CD1c-positive myeloid dendritic cell (primary cell): Measurements from ENCODE around the gene USP19.

Experiments used
- DNase-seq: peaks from one replicate; pipeline ENCODE4 v3.0.0-alpha.2; 2016; ENCODE audit errors: extremely low spot score

The USP19 gene

DNA sequence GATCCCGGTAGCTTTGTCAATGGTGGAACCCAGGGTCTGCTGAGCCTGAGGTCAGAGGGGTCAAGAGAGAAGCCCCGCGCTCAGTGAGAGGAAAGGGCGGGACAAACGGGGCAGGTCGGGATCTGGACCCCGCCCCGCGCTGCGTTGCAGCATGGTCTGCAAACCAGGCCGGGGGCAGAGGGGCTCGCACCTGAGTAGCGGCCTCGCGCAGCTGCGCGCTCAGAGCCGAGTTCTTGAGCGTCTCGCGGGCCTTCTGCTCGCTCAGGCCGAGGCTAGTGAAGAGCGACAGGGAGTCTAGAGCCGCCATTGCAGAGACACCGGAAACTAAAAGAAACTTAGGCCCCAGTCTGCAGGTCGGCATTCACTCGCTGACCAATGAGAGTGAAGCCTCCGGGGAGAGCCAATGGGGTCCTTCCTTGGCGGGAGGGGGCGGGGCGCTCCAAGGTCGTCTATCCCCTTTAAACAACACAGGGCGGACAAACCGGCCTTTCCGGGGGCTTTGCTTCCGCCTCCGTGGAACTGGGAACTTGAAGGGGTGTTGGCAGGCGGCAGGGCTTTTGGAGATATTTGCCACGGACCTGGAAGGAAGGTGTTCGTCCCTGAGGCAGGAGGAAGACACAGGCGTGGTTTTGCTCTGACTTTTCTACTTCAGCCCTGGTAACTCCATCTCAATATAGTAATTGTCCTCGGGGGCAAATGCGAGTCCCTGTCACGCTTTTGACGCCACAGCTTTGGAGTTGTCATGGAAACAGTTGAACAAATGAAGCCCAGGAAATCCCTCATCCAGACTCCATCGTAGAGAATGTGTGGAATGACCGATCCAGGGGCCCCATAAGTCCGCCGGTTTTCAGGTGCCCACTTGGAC, 16.0 kb downstream of the USP19 start, which contains the start of gene QARS1:
TSS of gene QARS1 (minus strand) at position 331 of the 865 bp plus-strand sequence. CDS start at position 307, 24 bp downstream.
- peak; percentile 96 for DNase-seq

- no peak for DNase-seq
These were observed 16.6 kb downstream of the USP19 start for GRCh38 chr3:49104052-49104426.

- no peak for DNase-seq
These were observed 20.5 kb downstream of the USP19 start for GRCh38 chr3:49100046-49100615.

- no peak for DNase-seq
These were observed 21.6 kb downstream of the USP19 start for GRCh38 chr3:49098910-49099630.

DNA sequence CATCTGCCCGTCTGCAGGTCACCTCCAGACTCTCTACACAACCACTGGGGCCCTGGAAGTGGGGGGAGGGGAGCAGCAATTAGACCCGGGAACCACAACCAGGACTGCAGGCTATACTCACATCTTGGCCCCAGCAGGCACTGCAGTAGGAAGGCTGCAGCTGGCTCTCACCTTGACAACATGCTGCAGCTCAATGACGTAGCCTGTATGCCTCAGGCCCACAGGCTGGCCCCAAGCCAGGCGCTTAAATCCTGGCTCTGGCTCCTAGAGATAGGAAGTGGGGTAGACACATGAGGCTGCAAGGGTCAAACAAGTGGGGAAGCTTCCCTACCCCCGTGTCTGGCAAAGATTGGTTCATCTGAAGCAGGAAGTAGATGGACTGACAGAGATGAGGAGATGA, 22.2 kb downstream of the USP19 start:
- DNase-seq: no peak

- peak; percentile 99 for DNase-seq
These were observed 26.5 kb downstream of the USP19 start, which contains the start of gene QRICH1 for GRCh38 chr3:49093853-49094767. Gene QRICH1, minus strand, starts transcription at chr3:49094071. Its CDS starts 17,054 bp downstream, at chr3:49077017.

GRCh38 chr3:49092938-49093852, 27.4 kb downstream of the USP19 start:
- peak; percentile 80 for DNase-seq

DNA sequence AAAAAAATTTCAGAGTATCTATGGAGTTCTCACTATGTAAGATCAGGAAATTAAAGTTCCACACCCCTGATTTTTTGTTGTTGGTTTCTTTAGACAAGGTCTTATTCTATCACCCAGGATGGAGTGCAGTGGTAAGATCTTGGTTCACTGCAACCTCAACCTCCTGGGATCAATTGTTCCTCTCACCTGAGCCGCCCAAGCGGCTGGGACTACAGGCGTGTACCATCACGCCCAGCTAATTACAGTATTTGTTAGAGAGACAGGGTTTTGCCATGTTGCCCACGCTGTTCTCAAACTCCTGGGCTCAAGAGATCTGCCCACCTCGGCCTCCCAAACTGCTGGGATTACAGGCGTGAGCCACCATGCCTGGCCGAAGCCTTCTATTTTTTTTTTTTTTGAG, 39.2 kb downstream of the USP19 start:
- DNase-seq: no peak

DNA sequence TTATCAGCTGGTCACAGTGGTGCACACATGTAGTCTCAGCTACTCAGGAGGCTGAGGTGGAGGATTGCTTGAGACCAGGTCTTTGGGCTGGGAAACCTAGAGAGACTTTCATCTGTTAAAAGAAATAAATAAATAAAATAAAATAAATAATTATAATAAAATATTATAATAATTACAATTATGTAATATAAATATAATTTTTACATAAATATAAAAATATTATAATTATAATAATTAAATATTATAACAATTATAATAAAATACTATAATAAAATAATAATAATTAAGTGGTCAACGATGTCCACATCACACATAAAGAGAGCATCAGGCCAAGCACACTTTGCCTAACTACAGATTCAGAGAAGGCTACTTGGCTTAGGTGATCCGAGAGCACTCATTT, 41.4 kb downstream of the USP19 start:
- DNase-seq: no peak

- DNase-seq: no peak
These were observed 44.0 kb downstream of the USP19 start for GRCh38 chr3:49076646-49077045.

- DNase-seq: no peak
These were observed 44.5 kb downstream of the USP19 start for GRCh38 chr3:49076116-49076515.
